H1 (cell line): ENCODE measurements around the gene SMARCA2. TPM values are rescaled to one million over a fixed set of nuclear protein-coding genes. Genes with fewer than 3 reads are reported as not detected.

Experiments used
- SUZ12 ChIP-seq: fragments of 200-600 bp; sonication (generic); IDR thresholded peaks from 2 replicates; pipeline ENCODE4 v1.6.1; 2012; ENCODE audit warnings: mild to moderate bottlenecking, inconsistent platforms, low read length, moderate library complexity, mixed read lengths
- polyA plus RNA-seq, 7 experiments: library from polyadenylated mRNA; depleted of rRNA in 3 of 7; stranded (reverse) in 5 of 7; unstranded in 2 of 7; fragments of >200 nt in 5 of 7; fragments of 200-250 nt in 2 of 7; gene quantifications; 1 replicate in 5 of 7; 2 replicates in 1 of 7; 4 replicates in 1 of 7; pipeline versions ENCODE4 v1.2.1 to v1.2.3, GENCODE V29; 2011 to 2013; ENCODE audit warnings: missing spikeins in 2 of 7, mixed read lengths in 2 of 7
- total RNA-seq: library from RNA; stranded (reverse); fragmentation: NEBNext Ultra II Directional; extraction: Animal tissue kit (Norgen Biotek cat#: 25700); gene quantifications from 2 replicates; pipeline ENCODE4 v1.2.1, GENCODE V29; 2021
- TF ChIP-seq, protein P1 (sequence below): fragments of 300-600 bp; sonication (generic); IDR thresholded peaks from 2 replicates; pipeline ENCODE4 v1.7.1; 2012; ENCODE audit warnings: low read length, moderate library complexity, mild to moderate bottlenecking, inconsistent platforms; ENCODE audit not compliant: insufficient replicate concordance

Gene SMARCA2
- total and polyA plus RNA-seq, 2 of the 8 experiments (the other 6 are each of a cell fraction or from before 2014, with no cell fraction given): 6.3 to 21.7 TPM

GRCh38 chr9:2140600-2141223 lies 125.6 kb downstream of the SMARCA2 start (continued):
- TF ChIP-seq, protein P1, sequence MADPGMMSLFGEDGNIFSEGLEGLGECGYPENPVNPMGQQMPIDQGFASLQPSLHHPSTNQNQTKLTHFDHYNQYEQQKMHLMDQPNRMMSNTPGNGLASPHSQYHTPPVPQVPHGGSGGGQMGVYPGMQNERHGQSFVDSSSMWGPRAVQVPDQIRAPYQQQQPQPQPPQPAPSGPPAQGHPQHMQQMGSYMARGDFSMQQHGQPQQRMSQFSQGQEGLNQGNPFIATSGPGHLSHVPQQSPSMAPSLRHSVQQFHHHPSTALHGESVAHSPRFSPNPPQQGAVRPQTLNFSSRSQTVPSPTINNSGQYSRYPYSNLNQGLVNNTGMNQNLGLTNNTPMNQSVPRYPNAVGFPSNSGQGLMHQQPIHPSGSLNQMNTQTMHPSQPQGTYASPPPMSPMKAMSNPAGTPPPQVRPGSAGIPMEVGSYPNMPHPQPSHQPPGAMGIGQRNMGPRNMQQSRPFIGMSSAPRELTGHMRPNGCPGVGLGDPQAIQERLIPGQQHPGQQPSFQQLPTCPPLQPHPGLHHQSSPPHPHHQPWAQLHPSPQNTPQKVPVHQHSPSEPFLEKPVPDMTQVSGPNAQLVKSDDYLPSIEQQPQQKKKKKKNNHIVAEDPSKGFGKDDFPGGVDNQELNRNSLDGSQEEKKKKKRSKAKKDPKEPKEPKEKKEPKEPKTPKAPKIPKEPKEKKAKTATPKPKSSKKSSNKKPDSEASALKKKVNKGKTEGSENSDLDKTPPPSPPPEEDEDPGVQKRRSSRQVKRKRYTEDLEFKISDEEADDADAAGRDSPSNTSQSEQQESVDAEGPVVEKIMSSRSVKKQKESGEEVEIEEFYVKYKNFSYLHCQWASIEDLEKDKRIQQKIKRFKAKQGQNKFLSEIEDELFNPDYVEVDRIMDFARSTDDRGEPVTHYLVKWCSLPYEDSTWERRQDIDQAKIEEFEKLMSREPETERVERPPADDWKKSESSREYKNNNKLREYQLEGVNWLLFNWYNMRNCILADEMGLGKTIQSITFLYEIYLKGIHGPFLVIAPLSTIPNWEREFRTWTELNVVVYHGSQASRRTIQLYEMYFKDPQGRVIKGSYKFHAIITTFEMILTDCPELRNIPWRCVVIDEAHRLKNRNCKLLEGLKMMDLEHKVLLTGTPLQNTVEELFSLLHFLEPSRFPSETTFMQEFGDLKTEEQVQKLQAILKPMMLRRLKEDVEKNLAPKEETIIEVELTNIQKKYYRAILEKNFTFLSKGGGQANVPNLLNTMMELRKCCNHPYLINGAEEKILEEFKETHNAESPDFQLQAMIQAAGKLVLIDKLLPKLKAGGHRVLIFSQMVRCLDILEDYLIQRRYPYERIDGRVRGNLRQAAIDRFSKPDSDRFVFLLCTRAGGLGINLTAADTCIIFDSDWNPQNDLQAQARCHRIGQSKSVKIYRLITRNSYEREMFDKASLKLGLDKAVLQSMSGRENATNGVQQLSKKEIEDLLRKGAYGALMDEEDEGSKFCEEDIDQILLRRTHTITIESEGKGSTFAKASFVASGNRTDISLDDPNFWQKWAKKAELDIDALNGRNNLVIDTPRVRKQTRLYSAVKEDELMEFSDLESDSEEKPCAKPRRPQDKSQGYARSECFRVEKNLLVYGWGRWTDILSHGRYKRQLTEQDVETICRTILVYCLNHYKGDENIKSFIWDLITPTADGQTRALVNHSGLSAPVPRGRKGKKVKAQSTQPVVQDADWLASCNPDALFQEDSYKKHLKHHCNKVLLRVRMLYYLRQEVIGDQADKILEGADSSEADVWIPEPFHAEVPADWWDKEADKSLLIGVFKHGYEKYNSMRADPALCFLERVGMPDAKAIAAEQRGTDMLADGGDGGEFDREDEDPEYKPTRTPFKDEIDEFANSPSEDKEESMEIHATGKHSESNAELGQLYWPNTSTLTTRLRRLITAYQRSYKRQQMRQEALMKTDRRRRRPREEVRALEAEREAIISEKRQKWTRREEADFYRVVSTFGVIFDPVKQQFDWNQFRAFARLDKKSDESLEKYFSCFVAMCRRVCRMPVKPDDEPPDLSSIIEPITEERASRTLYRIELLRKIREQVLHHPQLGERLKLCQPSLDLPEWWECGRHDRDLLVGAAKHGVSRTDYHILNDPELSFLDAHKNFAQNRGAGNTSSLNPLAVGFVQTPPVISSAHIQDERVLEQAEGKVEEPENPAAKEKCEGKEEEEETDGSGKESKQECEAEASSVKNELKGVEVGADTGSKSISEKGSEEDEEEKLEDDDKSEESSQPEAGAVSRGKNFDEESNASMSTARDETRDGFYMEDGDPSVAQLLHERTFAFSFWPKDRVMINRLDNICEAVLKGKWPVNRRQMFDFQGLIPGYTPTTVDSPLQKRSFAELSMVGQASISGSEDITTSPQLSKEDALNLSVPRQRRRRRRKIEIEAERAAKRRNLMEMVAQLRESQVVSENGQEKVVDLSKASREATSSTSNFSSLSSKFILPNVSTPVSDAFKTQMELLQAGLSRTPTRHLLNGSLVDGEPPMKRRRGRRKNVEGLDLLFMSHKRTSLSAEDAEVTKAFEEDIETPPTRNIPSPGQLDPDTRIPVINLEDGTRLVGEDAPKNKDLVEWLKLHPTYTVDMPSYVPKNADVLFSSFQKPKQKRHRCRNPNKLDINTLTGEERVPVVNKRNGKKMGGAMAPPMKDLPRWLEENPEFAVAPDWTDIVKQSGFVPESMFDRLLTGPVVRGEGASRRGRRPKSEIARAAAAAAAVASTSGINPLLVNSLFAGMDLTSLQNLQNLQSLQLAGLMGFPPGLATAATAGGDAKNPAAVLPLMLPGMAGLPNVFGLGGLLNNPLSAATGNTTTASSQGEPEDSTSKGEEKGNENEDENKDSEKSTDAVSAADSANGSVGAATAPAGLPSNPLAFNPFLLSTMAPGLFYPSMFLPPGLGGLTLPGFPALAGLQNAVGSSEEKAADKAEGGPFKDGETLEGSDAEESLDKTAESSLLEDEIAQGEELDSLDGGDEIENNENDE: no peak
- no peak for TF ChIP-seq SUZ12
- TF ChIP-seq, all 59 proteins: peak for 0
